Hepatocyte (in vitro differentiated cells): ENCODE measurements around the gene ZFHX3. TPM values are rescaled to one million over a fixed set of nuclear protein-coding genes. Genes with fewer than 3 reads are reported as not detected.

ENCODE experiments used
- DNase-seq: peaks from one replicate; pipeline ENCODE4 v3.0.0-alpha.2; 2016; ENCODE audit warnings: low spot score
- H2AFZ ChIP-seq: fragments of 200-600 bp; sonication (generic); 2 replicates; pipeline ENCODE4 v1.6.0; 2016; ENCODE audit warnings: antibody characterized with exemption, mild to moderate bottlenecking
- H3K27ac ChIP-seq: fragments of 200-600 bp; sonication (generic); 2 replicates; pipeline ENCODE4 v1.5.1; 2016; ENCODE audit warnings: mild to moderate bottlenecking
- H3K27me3 ChIP-seq: fragments of 200-600 bp; sonication (generic); 2 replicates; pipeline ENCODE4 v1.6.1; 2016
- H3K36me3 ChIP-seq: fragments of 200-600 bp; sonication (generic); replicated peaks from 2 replicates; pipeline ENCODE4 v1.5.1; 2016; ENCODE audit warnings: low read depth; ENCODE audit not compliant: insufficient read depth
- H3K4me1 ChIP-seq: fragments of 200-600 bp; sonication (generic); 2 replicates; pipeline ENCODE4 v1.5.1; 2016; ENCODE audit warnings: mild to moderate bottlenecking, moderate library complexity; ENCODE audit not compliant: insufficient read depth
- H3K4me2 ChIP-seq: fragments of 200-600 bp; sonication (generic); 2 replicates; pipeline ENCODE4 v1.6.0; 2016
- H3K4me3 ChIP-seq: fragments of 200-600 bp; sonication (generic); 2 replicates; pipeline ENCODE4 v1.5.1; 2016; ENCODE audit warnings: mild to moderate bottlenecking
- H3K79me2 ChIP-seq: fragments of 200-600 bp; sonication (generic); 2 replicates; pipeline ENCODE4 v1.6.0; 2017; ENCODE audit warnings: mild to moderate bottlenecking
- H3K9me2 ChIP-seq: fragments of 200-600 bp; sonication (generic); replicated peaks from 2 replicates; pipeline ENCODE4 v1.6.0; 2017; ENCODE audit warnings: mild to moderate bottlenecking; ENCODE audit not compliant: insufficient read depth
- H3K9me3 ChIP-seq: fragments of 200-600 bp; sonication (generic); 2 replicates; pipeline ENCODE4 v1.5.1; 2016; ENCODE audit warnings: low read depth, mild to moderate bottlenecking
- H4K20me1 ChIP-seq: fragments of 200-600 bp; sonication (generic); 2 replicates; pipeline ENCODE4 v1.6.0; 2016; ENCODE audit warnings: mild to moderate bottlenecking; ENCODE audit not compliant: insufficient read depth, poor library complexity, severe bottlenecking
- CTCF ChIP-seq: fragments of 200-600 bp; sonication (generic); IDR thresholded peaks from 2 replicates; pipeline ENCODE4 v1.5.1; 2016; ENCODE audit warnings: antibody characterized with exemption, mild to moderate bottlenecking; ENCODE audit not compliant: poor library complexity
- EZH2 ChIP-seq: fragments of 200-600 bp; sonication (generic); IDR thresholded peaks from 2 replicates; pipeline ENCODE4 v1.6.1; 2016; ENCODE audit warnings: antibody characterized with exemption, mild to moderate bottlenecking, borderline replicate concordance
- EZH2phosphoT487 ChIP-seq: fragments of 200-600 bp; sonication (generic); IDR thresholded peaks from one replicate; pipeline ENCODE4 v1.6.1; 2018; ENCODE audit warnings: antibody characterized with exemption, mild to moderate bottlenecking, low read depth, moderate library complexity; ENCODE audit not compliant: unreplicated experiment, severe bottlenecking
- WGBS: methylation state at CpG from one replicate; pipeline ENCODE4 v1.1.6; 2016; ENCODE audit warnings: low lambda C conversion rate; ENCODE audit errors: missing lambda C conversion rate; 5-methylcytosine and 5-hydroxymethylcytosine counted together
- polyA plus RNA-seq: library from polyadenylated mRNA; unstranded; fragments of >200 nt; fragmentation: Nextera tagmentation; extraction: Ambion mirVana; gene quantifications from 2 replicates; pipeline ENCODE4 v1.2.1, GENCODE V29; 2016
- total RNA-seq: library from RNA; depleted of rRNA; stranded (reverse); fragments of >200 nt; gene quantifications from 2 replicates; pipeline ENCODE4 v1.2.3, GENCODE V29; 2014

Gene ZFHX3
- total and polyA plus RNA-seq, 2 experiments from 2014 or later: 6.4 to 11.6 TPM

DNA sequence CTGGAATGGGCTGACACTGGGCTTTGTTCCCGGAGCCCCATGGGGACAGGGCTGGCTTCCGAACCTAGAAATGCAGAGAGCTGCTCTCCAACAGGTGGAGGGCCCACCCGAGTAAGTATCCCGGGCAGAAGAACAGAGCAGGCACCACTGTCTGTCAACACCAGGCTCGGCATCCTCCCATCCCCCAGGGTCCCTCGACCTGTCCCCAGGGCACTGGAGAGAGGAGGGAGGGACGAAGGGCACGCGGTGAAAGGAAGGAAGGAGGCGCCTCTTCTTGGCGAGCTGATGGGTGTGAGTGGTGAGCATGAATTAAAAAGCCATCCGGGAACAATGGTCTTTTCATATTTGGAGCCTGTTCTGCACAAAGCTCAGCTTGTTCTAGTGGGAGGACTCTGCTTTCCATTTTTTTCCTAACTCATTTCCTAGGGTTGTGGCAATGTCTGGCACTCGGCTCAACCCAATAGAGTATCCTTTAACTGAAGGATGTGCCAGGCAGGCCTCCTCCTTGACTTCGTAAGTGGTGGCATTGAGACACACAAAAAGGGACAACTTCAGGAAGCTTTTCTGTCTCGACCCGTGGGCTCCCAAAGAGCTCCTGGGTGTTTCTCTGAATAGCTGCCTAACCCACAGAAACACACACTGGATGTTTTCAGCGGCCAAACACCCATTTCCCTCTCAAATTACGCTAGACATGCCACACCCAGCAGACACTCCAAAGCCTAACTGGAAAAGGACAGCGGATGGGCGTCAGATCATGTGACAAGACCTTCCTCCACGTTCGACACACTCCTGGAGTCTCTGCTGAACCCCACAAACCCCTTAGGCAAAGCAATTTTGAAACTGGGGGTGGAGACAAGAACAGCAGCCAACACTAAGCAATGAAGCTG lies 47.7 kb downstream of the ZFHX3 start:
- Histone ChIP-seq H3K79me2 (peaks cover 87% of the 10 kb centered on the region), H3K4me3 (no peak overlapping the region), H3K27ac (no peak overlapping the region), H3K9me2 (no peaks in the 10 kb centered on the region), H3K9me3 (no peaks in the 10 kb centered on the region), H4K20me1 (peaks cover 4% of the 10 kb centered on the region), H3K27me3 (no peaks in the 10 kb centered on the region), H3K36me3 (no peaks in the 10 kb centered on the region), H3K4me2 (peak overlapping the region; percentile 18), H3K4me1 (peaks cover 27% of the 10 kb centered on the region), H2AFZ (no peak overlapping the region)
- 61% methylated on average over 21 of the region's 22 CpGs for WGBS
- TF ChIP-seq EZH2 (no peak), CTCF (no peak), EZH2phosphoT487 (no peak)
- DNase-seq: no peak

DNA sequence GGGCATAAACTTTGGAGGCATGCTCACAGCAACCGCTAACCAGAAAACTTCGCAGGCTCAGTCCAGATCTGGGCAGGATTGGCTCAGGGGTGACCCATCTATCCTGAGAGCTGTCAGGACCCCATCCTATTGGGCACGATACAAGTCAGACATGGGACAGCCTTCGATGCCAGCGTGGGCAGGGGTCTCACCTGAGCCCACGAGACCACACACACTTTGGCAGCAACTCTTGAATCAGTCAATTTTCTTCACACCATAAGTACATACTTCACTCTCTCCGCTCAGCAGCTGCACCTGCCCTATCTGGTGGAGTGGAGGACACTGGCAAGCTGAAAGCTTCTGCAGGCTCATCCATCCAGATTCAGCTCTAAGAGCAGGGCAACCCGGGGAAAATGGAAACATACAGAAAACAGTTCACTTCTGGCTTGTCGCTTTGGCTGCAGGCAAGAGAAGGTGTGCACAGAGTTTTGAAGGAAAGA lies 48.3 kb downstream of the ZFHX3 start:
- Histone ChIP-seq H3K27me3 (no peaks in the 10 kb centered on the region), H3K4me2 (no peak overlapping the region), H3K36me3 (no peaks in the 10 kb centered on the region), H3K27ac (no peak overlapping the region), H3K9me3 (no peaks in the 10 kb centered on the region), H3K79me2 (peaks cover 87% of the 10 kb centered on the region), H2AFZ (no peak overlapping the region), H3K4me1 (peaks cover 28% of the 10 kb centered on the region), H3K9me2 (no peaks in the 10 kb centered on the region), H4K20me1 (peaks cover 8% of the 10 kb centered on the region), H3K4me3 (no peak overlapping the region)
- 88% methylated on average over 9 of the region's 9 CpGs for WGBS
- no peak for DNase-seq
- TF ChIP-seq CTCF (no peak), EZH2phosphoT487 (no peak), EZH2 (no peak)

GRCh38 chr16:72997141-72997542 lies 50.8 kb downstream of the ZFHX3 start:
- H3K27ac ChIP-seq: peak overlapping the region; percentile 65
- no peak overlapping the region for H3K4me3 ChIP-seq
- DNase-seq: peak; percentile 62
- H2AFZ ChIP-seq: no peak overlapping the region
- peaks cover 46% of the 10 kb centered on the region for H3K4me1 ChIP-seq
- TF ChIP-seq CTCF (no peak), EZH2phosphoT487 (no peak), EZH2 (no peak)
- H3K79me2 ChIP-seq: peaks cover 88% of the 10 kb centered on the region
- peak overlapping the region; percentile 65 for H3K4me2 ChIP-seq
- no peaks in the 10 kb centered on the region for H3K9me3 ChIP-seq
- H3K36me3 ChIP-seq: no peaks in the 10 kb centered on the region
- WGBS: 69% methylated on average over 7 of the region's 7 CpGs
- no peaks in the 10 kb centered on the region for H3K9me2 ChIP-seq
- peaks cover 8% of the 10 kb centered on the region for H4K20me1 ChIP-seq
- no peaks in the 10 kb centered on the region for H3K27me3 ChIP-seq
